ENCODE data around the gene C7orf57.

DNA sequence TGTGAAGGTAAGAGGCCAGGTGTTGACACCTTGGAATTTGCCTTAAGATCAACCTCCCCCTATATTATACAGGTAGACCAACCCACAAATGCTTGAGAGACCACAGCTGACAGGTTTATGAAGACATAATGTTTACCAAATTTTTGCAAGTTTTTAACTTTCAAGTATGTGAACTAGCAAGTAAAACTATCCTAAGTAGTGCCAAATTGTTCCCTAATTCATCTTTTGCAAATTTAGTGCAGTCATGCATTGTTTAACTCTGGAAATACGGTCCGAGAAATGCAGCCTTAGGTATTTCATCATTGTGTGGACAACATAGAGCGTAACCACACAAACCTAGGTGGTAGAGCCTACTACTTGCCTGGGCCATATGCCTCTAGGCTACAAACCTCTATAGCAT is 64.4 kb downstream of the C7orf57 start:
- TF ChIP-seq POLR2A (IDR thresholded peaks at IDR 0.05; ENCODE audit: low read length), result no peak
- no peak for TF ChIP-seq GATA1 (IDR thresholded peaks at IDR 0.05; ENCODE audit: low read depth, low read length)
